Measurements from ENCODE around the gene USP4.

- TF ChIP-seq CTCF (conservative IDR thresholded peaks at IDR 0.05; ENCODE audit: low read depth, low read length) (no peak), EZH2 (IDR thresholded peaks at IDR 0.05; ENCODE audit: borderline replicate concordance, low read depth, low read length, poor library complexity, severe bottlenecking) (no peak)
Measured at GRCh38 chr3:49371946-49372345, 32.1 kb upstream of the USP4 start.

All from A673 (cell line).